Tibial nerve (tissue), 4 donors: ENCODE data around the gene DCP2. TPM values are rescaled to one million over a fixed set of nuclear protein-coding genes. Genes with fewer than 3 reads are reported as not detected.

Source experiments
- DNase-seq, 2 donors: peaks; one replicate each; pipeline ENCODE4 v3.0.0-alpha.2; 2019; ENCODE audit warnings: low spot score in 2 of 2
- H3K27ac ChIP-seq, 4 donors: fragments of 200-600 bp; sonication (generic) in 3 of 4; one replicate each; pipeline ENCODE4 v1.5.1; 2017 to 2019; ENCODE audit warnings: mild to moderate bottlenecking in 1 of 4
- H3K27me3 ChIP-seq, 2 donors: fragments of 200-600 bp; sonication (generic) in 1 of 2; one replicate each; pipeline versions ENCODE4 v1.5.1 to v1.6.0; 2017 to 2019
- H3K36me3 ChIP-seq, 3 donors: fragments of 200-600 bp; sonication (generic); one replicate each; pipeline ENCODE4 v1.5.1; 2018 to 2019
- H3K4me1 ChIP-seq, 4 donors: fragments of 200-600 bp; sonication (generic) in 3 of 4; one replicate each; pipeline ENCODE4 v1.5.1; 2017 to 2019
- H3K4me3 ChIP-seq, 4 donors: fragments of 200-600 bp; sonication (generic) in 3 of 4; one replicate each; pipeline ENCODE4 v1.5.1; 2017 to 2019; ENCODE audit warnings: mild to moderate bottlenecking in 1 of 4, moderate library complexity in 1 of 4
- H3K9me3 ChIP-seq, 4 donors: fragments of 200-600 bp; sonication (generic) in 3 of 4; one replicate each; pipeline ENCODE4 v1.5.1; 2017 to 2019
- EP300 ChIP-seq, 2 donors: sonication (generic); formaldehyde crosslinking; IDR thresholded peaks; one replicate each; pipeline ENCODE4 v1.6.1; 2017; ENCODE audit warnings: antibody characterized with exemption in 2 of 2, mild to moderate bottlenecking in 1 of 2
- POLR2A ChIP-seq, 2 donors: fragments of 450-650 bp; IDR thresholded peaks; one replicate each; pipeline ENCODE4 v1.6.1; 2017; ENCODE audit warnings: antibody characterized with exemption in 2 of 2, mild to moderate bottlenecking in 2 of 2, moderate library complexity in 2 of 2
- WGBS, 2 donors: methylation state at CpG; one replicate each; pipeline ENCODE4 v1.1.5; 2018; 5-methylcytosine and 5-hydroxymethylcytosine counted together
- total RNA-seq, 4 donors: library from RNA; depleted of rRNA; stranded (reverse); fragments of >200 nt; gene quantifications; one replicate each; pipeline ENCODE4 v1.1.0, GENCODE V29; 2016
- TF ChIP-seq, protein P1 (sequence below), 5 experiments: fragments of 200-600 bp in 3 of 5; fragments of 450-650 bp in 2 of 5; sonication (generic) in 3 of 5; IDR thresholded peaks; one replicate each; pipeline ENCODE4 v1.5.1; 2016 to 2019; ENCODE audit warnings: antibody characterized with exemption in 5 of 5, mild to moderate bottlenecking in 3 of 5, moderate library complexity in 2 of 5

The DCP2 gene
- total RNA-seq, 4 donors from 2014 or later: 26.7 to 35.3 (median 29.8) TPM

DNA sequence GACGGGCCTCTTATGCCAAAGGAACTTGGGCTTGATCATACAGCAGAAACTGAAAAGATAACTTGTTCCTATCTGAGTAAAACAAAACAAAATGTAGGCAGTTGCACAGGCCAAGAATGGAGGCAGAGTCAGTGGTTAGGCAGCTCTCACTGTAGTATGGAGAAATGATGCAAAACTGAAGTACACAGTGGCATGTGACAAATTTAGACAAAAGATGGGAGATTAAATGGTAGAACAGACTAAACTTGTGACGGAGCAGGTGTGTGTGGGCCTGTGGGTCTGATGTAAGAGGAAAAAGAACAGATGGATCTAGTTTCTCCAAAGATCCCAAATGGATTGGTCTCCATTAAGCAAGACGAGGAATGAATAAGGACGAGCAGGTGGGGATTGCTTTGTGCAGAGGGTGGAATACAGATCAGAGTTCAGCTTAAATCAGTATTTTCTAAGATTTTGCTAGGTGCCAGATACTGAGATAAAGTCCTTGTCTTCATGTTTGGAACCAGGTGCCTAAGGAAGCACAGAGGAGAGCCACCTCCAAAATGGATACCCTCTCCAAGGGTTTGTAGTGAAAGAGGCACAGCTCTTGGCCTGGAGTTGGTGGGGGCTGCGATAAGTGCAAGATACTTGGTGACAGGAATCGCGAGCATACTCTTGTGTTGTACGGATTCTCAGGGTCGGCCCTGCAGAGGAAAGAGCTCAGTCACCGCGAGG, 722 bp upstream of the DCP2 start:
- no peaks in the 10 kb centered on the region for H3K36me3 ChIP-seq
- no peaks in the 10 kb centered on the region for H3K9me3 ChIP-seq
- H3K4me1 ChIP-seq: peaks cover 0 to 38% (median 10%) of the 10 kb centered on the region in 4 donors
- WGBS, 2 donors: 29 to 36% methylated on average over 10 to 11 of the region's 11 CpGs
- TF ChIP-seq, protein P1, sequence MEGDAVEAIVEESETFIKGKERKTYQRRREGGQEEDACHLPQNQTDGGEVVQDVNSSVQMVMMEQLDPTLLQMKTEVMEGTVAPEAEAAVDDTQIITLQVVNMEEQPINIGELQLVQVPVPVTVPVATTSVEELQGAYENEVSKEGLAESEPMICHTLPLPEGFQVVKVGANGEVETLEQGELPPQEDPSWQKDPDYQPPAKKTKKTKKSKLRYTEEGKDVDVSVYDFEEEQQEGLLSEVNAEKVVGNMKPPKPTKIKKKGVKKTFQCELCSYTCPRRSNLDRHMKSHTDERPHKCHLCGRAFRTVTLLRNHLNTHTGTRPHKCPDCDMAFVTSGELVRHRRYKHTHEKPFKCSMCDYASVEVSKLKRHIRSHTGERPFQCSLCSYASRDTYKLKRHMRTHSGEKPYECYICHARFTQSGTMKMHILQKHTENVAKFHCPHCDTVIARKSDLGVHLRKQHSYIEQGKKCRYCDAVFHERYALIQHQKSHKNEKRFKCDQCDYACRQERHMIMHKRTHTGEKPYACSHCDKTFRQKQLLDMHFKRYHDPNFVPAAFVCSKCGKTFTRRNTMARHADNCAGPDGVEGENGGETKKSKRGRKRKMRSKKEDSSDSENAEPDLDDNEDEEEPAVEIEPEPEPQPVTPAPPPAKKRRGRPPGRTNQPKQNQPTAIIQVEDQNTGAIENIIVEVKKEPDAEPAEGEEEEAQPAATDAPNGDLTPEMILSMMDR (IDR thresholded peaks at IDR 0.05): no peak
- TF ChIP-seq POLR2A (IDR thresholded peaks at IDR 0.05) (no peak), EP300 (IDR thresholded peaks at IDR 0.05) (no peak)
- peak overlapping the region; percentile 68 to 93 (median 88) for H3K27ac ChIP-seq
- DNase-seq: no peak
- H3K27me3 ChIP-seq: no peaks in the 10 kb centered on the region
- H3K4me3 ChIP-seq: peak overlapping the region; percentile 82 to 99 (median 90)

DNA sequence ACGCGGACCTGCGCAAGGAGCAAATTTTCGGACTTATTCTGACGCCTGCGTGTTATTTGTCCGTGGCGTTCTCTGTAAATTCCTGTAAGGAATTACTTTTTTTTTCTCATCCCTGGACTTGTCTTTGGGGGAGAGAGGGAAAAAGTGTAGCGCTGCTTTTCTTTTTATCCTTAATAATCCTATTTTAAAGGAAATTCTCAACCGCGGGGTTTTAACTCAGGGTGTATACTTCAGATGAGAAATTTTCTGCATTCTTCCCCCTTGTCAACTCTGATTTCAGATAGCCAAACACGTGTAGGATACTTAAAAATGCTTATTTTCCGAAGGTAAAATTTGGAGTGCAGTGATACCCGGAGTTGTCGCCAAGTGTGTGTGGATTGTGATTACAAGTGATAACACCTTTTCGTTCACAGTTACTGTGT, 853 bp downstream of the DCP2 start:
- 1% methylated on average over 16 of the region's 16 CpGs for WGBS, 2 donors
- H3K27ac ChIP-seq: peak overlapping the region; percentile 63 to 93 (median 90)
- peaks cover 0 to 8% (median 0%) of the 10 kb centered on the region in 3 donors for H3K36me3 ChIP-seq
- peaks cover 0 to 44% (median 10%) of the 10 kb centered on the region in 4 donors for H3K4me1 ChIP-seq
- no peak for TF ChIP-seq EP300 (IDR thresholded peaks at IDR 0.05)
- H3K27me3 ChIP-seq: no peaks in the 10 kb centered on the region
- no peaks in the 10 kb centered on the region for H3K9me3 ChIP-seq
- H3K4me3 ChIP-seq: peak overlapping the region; percentile 82 to 99 (median 90)
- no peak for DNase-seq

DNA sequence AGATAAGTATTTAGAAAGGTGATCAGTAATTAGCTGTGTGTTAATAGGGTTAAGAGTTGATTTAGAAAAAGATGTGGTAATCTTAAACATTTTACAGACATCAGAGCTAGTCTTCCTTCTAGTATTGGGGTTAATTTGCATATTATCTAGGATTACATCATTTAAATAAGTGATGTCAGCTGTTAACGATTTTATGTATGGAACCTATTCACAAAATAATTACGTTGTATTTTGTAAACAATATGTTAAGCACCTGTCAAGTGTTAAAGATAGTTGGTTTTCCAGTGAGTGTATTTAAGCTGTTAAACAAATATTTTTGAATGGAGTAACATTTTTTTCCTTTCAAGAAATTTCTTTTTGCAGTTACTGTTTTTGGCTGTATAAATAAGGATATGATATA, 2.2 kb downstream of the DCP2 start:
- no peaks in the 10 kb centered on the region for H3K9me3 ChIP-seq
- no peak for TF ChIP-seq POLR2A (IDR thresholded peaks at IDR 0.05)
- DNase-seq: no peak
- H3K4me1 ChIP-seq: peaks cover 0 to 49% (median 16%) of the 10 kb centered on the region in 4 donors
- H3K27me3 ChIP-seq: no peaks in the 10 kb centered on the region
- H3K27ac ChIP-seq: no peak overlapping the region
- WGBS, 2 donors: 13 to 18% methylated on average over 2 of the region's 2 CpGs
- H3K36me3 ChIP-seq: peaks cover 0 to 8% (median 0%) of the 10 kb centered on the region in 3 donors
- H3K4me3 ChIP-seq: no peak overlapping the region

DNA sequence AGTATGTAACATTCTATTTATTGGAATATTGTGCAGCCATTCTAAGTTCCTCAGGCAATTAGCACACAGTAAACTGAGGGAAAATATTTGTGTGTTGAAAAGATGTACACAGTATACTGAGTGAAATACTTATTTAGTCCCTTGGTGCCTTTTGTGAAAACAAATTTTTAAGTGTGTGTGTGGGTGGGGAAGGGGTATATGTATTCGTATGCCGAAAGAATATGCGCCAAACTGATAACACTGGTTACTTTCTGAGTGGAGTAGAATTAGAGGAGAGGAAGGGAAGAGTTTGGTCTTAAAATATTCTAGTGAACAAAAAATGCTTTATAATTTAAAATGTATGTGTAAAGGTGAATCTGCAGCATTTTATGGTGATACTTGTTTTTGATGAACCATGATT, 3.1 kb downstream of the DCP2 start:
- H3K27me3 ChIP-seq: no peaks in the 10 kb centered on the region
- H3K9me3 ChIP-seq: no peaks in the 10 kb centered on the region
- peaks cover 0 to 53% (median 16%) of the 10 kb centered on the region in 4 donors for H3K4me1 ChIP-seq
- H3K27ac ChIP-seq: no peak overlapping the region
- TF ChIP-seq, protein P1 (IDR thresholded peaks at IDR 0.05): no peak
- no peak for TF ChIP-seq POLR2A (IDR thresholded peaks at IDR 0.05)
- no peak for TF ChIP-seq EP300 (IDR thresholded peaks at IDR 0.05)
- H3K36me3 ChIP-seq: peaks cover 0 to 8% (median 0%) of the 10 kb centered on the region in 3 donors
- no peak for DNase-seq
- no peak overlapping the region for H3K4me3 ChIP-seq
- WGBS, 2 donors: 62 to 71% methylated on average over 3 of the region's 3 CpGs

DNA sequence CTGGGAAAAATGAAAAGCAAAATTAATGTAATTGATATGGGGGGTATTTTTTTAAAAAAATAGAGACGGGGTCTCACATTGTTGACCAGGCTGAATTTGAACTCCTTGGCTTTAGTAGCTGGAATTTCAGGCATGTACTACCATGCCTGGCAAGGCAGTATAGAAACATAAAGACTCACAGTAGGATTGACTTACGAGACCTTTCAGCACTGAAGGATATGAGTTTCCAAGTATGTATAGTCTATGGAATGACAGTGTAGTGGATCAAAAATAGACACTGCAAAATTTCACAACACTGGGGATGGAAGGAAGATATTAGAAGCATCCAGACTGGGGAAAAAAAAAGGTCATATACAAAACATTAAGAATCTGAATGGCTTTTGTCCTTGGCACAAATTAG, 6.8 kb downstream of the DCP2 start:
- no peaks in the 10 kb centered on the region for H3K9me3 ChIP-seq
- peaks cover 0 to 43% (median 14%) of the 10 kb centered on the region in 4 donors for H3K4me1 ChIP-seq
- H3K36me3 ChIP-seq: peaks cover 0 to 8% (median 0%) of the 10 kb centered on the region in 3 donors
- no peak overlapping the region for H3K27ac ChIP-seq
- H3K4me3 ChIP-seq: no peak overlapping the region
- DNase-seq: no peak
- TF ChIP-seq EP300 (IDR thresholded peaks at IDR 0.05) (no peak), POLR2A (IDR thresholded peaks at IDR 0.05) (no peak)
- TF ChIP-seq, protein P1 (IDR thresholded peaks at IDR 0.05): no peak
- H3K27me3 ChIP-seq: no peaks in the 10 kb centered on the region
- WGBS, 2 donors: 58 to 69% methylated on average over 2 of the region's 2 CpGs

DNA sequence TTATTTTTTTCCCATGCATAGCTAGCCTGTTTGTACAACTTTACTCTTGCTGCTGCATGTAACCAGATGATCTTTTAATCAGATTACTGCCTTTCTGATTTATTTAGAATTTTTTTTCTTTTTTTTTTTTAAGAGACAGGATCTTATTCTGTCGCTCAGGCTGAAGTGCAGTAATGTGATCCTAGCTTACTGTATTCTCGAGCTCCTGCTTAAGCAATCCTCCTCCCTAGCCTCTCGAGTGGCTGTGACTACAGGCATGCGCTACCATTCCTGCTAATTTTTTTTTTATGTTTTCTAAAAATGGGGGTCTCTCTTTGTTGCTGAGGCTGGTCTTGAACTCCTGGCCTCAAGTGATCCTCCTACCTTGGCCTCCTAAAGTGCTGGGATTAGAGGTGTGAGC, 9.6 kb downstream of the DCP2 start:
- WGBS, 2 donors: 92 to 96% methylated on average over 4 of the region's 4 CpGs
- TF ChIP-seq EP300 (IDR thresholded peaks at IDR 0.05): no peak
- TF ChIP-seq, protein P1 (IDR thresholded peaks at IDR 0.05): no peak
- TF ChIP-seq POLR2A (IDR thresholded peaks at IDR 0.05): no peak
- Histone ChIP-seq H3K9me3 (no peaks in the 10 kb centered on the region), H3K4me3 (no peak overlapping the region), H3K4me1 (peaks cover 0 to 15% (median 7%) of the 10 kb centered on the region in 4 donors), H3K36me3 (peaks cover 0 to 7% (median 0%) of the 10 kb centered on the region in 3 donors), H3K27me3 (no peaks in the 10 kb centered on the region), H3K27ac (no peak overlapping the region)
- no peak for DNase-seq
